VCaP (cell line): ENCODE measurements around the gene WDR93.

Source experiments
- H3K27ac ChIP-seq: fragments of 450-650 bp; 2 replicates; pipeline ENCODE4 v1.5.1; 2017
- TF ChIP-seq, protein P1 (sequence below): fragments of 450-650 bp; conservative IDR thresholded peaks from 2 replicates; pipeline ENCODE4 v1.5.1; 2017; ENCODE audit warnings: mild to moderate bottlenecking, moderate library complexity

Gene WDR93

DNA sequence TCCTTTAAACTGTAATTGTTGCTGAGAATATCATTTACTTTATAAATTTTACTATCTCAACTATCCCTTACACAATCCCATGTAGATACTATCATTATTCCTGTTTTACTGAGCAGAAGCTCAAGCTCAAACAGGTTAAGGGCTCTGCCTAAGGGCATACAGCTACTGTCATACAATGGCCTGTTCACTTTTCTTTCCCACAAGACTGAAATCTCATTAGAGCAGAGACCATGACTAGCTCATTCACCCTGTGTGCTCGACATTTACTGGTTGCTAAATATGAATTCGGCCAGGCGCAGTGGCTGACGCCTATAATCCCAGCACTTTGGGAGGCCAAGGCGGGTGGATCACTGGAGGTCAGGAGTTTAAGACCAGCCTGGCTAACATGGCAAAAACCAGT is 83.9 kb downstream of the WDR93 start:
- no peak overlapping the region for H3K27ac ChIP-seq
- TF ChIP-seq, protein P1, sequence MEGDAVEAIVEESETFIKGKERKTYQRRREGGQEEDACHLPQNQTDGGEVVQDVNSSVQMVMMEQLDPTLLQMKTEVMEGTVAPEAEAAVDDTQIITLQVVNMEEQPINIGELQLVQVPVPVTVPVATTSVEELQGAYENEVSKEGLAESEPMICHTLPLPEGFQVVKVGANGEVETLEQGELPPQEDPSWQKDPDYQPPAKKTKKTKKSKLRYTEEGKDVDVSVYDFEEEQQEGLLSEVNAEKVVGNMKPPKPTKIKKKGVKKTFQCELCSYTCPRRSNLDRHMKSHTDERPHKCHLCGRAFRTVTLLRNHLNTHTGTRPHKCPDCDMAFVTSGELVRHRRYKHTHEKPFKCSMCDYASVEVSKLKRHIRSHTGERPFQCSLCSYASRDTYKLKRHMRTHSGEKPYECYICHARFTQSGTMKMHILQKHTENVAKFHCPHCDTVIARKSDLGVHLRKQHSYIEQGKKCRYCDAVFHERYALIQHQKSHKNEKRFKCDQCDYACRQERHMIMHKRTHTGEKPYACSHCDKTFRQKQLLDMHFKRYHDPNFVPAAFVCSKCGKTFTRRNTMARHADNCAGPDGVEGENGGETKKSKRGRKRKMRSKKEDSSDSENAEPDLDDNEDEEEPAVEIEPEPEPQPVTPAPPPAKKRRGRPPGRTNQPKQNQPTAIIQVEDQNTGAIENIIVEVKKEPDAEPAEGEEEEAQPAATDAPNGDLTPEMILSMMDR: no peak

DNA sequence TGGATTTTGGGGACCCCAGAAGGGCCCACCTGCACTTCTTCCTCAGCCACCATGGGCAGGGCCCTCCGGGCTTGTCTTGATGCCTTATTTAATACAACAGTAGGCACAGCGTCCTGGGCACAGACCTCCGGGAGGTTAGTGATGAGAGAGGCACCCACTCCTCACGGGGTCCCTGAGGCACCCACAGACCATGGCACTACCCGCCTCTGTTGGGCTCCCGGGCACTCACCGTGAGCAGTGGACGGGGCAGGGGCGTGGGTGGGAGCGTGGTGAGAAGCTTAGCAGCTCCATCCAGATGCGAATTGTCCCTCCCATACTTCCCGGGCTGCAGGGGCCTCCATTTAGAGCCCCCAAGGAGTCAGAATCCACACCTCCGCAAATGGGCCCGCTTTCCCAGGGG is 85.2 kb downstream of the WDR93 start:
- TF ChIP-seq, protein P1: no peak
- H3K27ac ChIP-seq: peak overlapping the region; percentile 74

DNA sequence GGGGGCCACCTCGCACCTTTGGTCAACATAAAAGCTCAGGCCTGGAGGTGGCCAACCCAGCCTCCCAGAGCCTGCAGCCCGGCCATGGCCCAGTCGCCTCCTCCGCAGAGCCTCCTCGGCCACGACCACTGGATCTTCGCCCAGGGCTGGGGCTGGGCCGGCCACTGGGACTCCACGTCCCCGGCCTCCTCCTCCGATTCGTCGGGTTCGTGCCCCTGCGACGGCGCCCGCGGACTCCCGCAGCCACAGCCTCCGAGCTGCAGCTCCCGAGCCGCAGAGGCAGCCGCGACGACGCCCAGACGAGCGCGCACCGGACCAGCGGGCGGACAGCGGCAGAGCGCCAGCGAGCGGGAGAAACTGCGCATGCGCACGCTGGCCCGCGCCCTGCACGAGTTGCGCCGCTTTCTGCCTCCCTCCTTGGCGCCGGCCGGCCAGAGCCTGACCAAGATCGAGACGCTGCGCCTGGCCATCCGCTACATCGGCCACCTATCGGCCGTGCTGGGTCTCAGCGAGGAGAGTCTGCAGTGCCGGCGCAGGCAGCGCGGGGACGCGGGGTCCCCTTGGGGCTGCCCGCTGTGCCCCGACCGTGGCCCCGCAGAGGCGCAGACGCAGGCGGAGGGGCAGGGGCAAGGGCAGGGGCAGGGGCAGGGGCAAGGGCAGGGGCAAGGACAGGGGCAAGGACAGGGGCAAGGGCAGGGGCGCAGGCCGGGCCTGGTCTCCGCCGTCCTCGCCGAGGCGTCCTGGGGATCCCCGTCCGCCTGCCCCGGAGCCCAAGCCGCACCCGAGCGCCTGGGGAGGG is 85.9 kb downstream of the WDR93 start, which contains the start of gene MESP2:
MESP2 (plus strand) TSS at position 59 of the 799 bp plus-strand sequence; CDS start at position 85, 26 bp downstream.
- H3K27ac ChIP-seq: peak within 1 kb of the TSS; percentile 74
- TF ChIP-seq, protein P1: peak; percentile 65

DNA sequence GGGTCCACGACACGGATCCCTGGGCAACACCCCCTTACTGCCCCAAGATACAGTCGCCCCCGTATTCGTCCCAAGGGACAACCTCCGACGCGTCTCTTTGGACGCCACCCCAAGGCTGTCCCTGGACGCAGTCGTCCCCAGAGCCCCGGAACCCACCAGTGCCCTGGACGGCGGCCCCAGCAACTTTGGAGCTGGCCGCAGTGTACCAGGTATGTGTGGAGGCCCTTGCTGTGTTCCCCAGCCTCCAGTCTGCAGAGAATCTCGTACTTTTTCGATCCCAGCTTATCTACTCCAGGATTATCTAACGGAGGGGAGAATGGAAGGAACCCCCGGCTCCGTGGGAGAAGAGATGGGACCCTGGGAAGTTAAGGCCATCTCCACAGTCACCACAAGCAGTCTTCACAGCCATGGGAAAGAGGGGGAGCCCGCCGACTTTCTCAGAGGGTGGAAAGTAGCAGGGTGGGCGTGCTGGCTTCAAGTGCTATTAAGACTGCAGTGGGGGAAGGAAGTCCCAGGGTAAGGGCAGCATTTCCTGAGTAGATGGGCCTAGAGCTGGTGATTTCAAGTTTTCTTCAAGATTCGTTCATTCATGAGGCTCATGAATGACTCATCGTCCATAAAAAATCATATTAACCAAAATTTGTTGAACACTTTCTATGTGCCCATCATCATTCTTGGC is 86.6 kb downstream of the WDR93 start:
- TF ChIP-seq, protein P1: no peak
- H3K27ac ChIP-seq: peak overlapping the region; percentile 74; the same call in 1 of the 2 replicates

DNA sequence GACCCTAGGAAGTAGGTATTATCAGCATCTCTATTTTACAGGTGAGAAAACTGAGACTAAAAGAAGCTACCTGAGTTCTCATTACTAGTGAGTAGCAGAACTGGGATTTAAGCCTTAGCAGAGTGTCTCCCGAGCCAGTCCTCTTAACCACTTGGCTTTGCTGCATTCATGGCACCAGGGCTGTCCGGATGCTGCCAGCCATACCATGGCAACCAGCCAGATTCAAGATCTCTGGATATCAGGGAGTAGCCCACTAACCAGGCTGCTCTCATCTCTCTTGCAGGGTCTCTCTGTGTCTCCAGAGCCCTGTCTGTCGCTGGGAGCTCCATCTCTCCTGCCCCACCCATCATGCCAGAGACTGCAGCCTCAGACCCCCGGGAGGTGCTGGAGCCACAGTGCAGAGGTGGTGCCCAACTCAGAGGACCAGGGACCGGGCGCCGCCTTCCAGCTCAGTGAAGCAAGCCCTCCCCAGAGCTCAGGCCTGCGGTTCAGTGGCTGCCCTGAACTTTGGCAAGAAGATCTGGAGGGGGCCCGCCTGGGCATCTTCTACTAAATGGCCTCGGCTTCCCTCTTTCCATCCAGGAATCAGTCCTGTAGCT is 87.3 kb downstream of the WDR93 start:
- TF ChIP-seq, protein P1: no peak
- no peak overlapping the region for H3K27ac ChIP-seq

DNA sequence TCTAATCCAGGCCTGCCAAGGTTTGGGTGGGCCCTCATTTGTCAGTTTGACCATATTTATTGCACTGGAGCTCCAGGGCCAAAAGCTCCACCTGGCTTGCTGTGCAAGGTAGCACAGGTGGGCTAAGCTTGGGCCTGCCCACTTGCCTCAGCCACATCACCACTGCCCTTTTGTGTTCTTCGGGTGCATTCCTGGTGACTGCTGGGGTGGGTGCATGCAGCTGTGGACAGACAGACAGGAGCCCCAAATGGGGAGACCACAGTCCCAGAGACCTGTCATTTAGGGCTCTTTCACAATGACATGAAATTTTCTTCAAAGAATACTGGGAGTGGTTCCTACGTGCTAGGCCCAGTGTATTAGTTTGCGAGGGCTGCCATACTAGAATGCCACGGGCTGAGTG is 88.2 kb downstream of the WDR93 start:
- TF ChIP-seq, protein P1: no peak
- no peak overlapping the region for H3K27ac ChIP-seq

DNA sequence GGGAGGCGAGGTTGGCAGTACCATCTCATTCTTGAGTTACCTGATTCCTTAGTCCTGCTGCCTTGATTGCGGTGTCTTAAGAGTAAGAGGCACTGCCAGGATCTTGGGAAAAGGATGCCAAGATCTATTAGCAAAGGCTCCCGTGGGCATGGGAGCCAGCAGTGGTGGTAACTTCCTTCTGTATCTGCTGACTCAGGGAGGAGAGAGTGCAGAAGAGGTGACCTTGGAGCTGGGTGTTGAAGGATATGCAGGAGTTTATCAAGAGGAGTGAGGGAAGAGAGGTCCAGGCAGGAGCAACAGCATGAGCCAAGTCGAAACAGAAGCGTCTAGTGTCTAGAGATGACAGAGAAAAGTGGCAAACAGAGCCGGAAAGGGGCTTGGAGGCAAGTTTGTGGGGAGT is 90.0 kb downstream of the WDR93 start:
- TF ChIP-seq, protein P1: no peak

More for the DNA sequence above, 90.0 kb downstream of the WDR93 start:
- no peak overlapping the region for H3K27ac ChIP-seq
